Adrenal gland (tissue), 12 donors: ENCODE measurements around the gene TENT5A. TPM values are rescaled to one million over a fixed set of nuclear protein-coding genes. Genes with fewer than 3 reads are reported as not detected.

ENCODE experiments used
- DNase-seq, 7 donors: peaks; one replicate each; pipeline ENCODE4 v3.0.0-alpha.2; 2019 to 2020
- H3K27ac ChIP-seq, 5 donors: fragments of 200-600 bp; sonication (generic) in 4 of 5; 1 replicate in 3 of 5; 2 replicates in 2 of 5; pipeline versions ENCODE4 v1.5.1 to v1.8.0; 2016 to 2020; ENCODE audit warnings: mild to moderate bottlenecking in 1 of 5
- H3K27me3 ChIP-seq: fragments of 200-600 bp; 2 replicates; pipeline ENCODE4 v1.8.0; 2021
- H3K36me3 ChIP-seq, 2 donors: fragments of 200-600 bp; replicated peaks in 1 of 2; 1 replicate in 1 of 2; 2 replicates in 1 of 2; pipeline versions ENCODE4 v1.5.1 to v1.8.0; 2018 to 2022
- H3K4me1 ChIP-seq, 2 donors: fragments of 200-600 bp; replicated peaks in 1 of 2; 1 replicate in 1 of 2; 2 replicates in 1 of 2; pipeline versions ENCODE4 v1.5.1 to v1.8.0; 2018 to 2021
- H3K4me3 ChIP-seq, 4 donors: fragments of 200-600 bp; sonication (generic) in 3 of 4; one replicate each; pipeline ENCODE4 v1.5.1; 2016 to 2018
- H3K9me3 ChIP-seq, 3 donors: fragments of 200-600 bp; sonication (generic) in 1 of 3; replicated peaks in 1 of 3; 1 replicate in 2 of 3; 2 replicates in 1 of 3; pipeline versions ENCODE4 v1.5.1 to v1.8.0; 2016 to 2021
- POLR2A ChIP-seq, 2 donors: fragments of 450-650 bp; IDR thresholded peaks; one replicate each; pipeline ENCODE4 v1.6.1; 2017; ENCODE audit warnings: antibody characterized with exemption in 2 of 2, mild to moderate bottlenecking in 2 of 2, moderate library complexity in 1 of 2
- WGBS, 4 donors: extraction: QIAGEN DNeasy Blood & Tissue Kit in 2 of 4; methylation state at CpG; one replicate each; pipeline versions ENCODE4 v1.1.5 to v1.1.7; 2013 to 2017; 5-methylcytosine and 5-hydroxymethylcytosine counted together
- intact Hi-C, 2 donors: fragments of 100-400 bp; cut with DNase I; formaldehyde crosslinking; loops; one replicate each; pipeline versions ENCODE4 v1.14.1 to v1.15.0; 2022 to 2023
- polyA plus RNA-seq, 3 donors: library from polyadenylated mRNA; stranded (reverse); fragments of 200-250 nt in 2 of 3; fragments of 350-450 nt in 1 of 3; fragmentation: Illumina TruSeq in 1 of 3; extraction: RNeasy Lipid Tissue Mini Kit (QIAGEN cat#74804) in 1 of 3; gene quantifications; one replicate each; pipeline ENCODE4 v1.2.3, GENCODE V29; 2013 to 2014
- total RNA-seq, 9 donors: library from RNA; depleted of rRNA in 4 of 9; stranded (reverse); fragments of >200 nt in 4 of 9; fragments of 120-200 nt in 1 of 9; fragmentation: NEBNext Ultra II Directional in 1 of 9; extraction: Animal tissue kit (Norgen Biotek cat#: 25700) in 1 of 9; gene quantifications; one replicate each; pipeline versions ENCODE4 v1.1.0 to v1.2.4, GENCODE V29; 2013 to 2023
- TF ChIP-seq, protein P1 (sequence below), 6 experiments: fragments of 450-650 bp in 4 of 6; fragments of 200-600 bp in 2 of 6; sonication (generic) in 1 of 6; IDR thresholded peaks; 1 replicate in 5 of 6; 2 replicates in 1 of 6; pipeline versions ENCODE4 v1.5.1 to v1.8.0; 2016 to 2021; ENCODE audit warnings: antibody characterized with exemption in 6 of 6, mild to moderate bottlenecking in 2 of 6, moderate library complexity in 1 of 6
- donor health status: healthy with polysubstance abuse.
- donor health status: Bipolar disorder and iron deficiency.
- donor health status: DM: yes; HTN: yes; CAD: no.
- donor health status: DM: no; HTN: no; CAD: no.
- donor health status: DM: no; HTN: no; CAD: no.
- donor health status: DM: yes; HTN: yes; CAD: no.

Gene TENT5A
- total and polyA plus RNA-seq, 12 donors = 4.4 to 24.6 (median 15.4) TPM

DNA sequence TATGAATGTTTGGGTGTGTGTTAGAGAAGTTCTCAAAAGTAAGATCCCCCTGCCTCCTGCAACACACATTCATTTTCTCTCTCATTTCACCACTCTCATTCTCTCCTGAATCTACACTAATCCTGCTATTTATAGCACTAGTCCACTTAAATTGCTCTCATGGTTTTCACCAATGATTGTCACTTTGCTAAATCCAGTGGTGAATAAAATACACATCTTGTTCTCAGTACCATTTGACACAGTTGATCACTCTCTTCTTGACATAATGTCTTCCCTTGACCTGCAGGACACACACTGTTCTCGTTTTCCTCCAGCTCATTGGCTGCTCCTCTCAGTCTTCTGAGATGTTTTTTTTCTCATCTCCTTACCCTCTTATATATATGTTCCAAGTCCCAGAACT, 32.1 kb downstream of the TENT5A start:
- H3K27me3 ChIP-seq = no peaks in the 10 kb centered on the region
- H3K4me1 ChIP-seq = no peaks in the 10 kb centered on the region
- no peaks in the 10 kb centered on the region for H3K36me3 ChIP-seq
- no peak overlapping the region for H3K27ac ChIP-seq
- intact Hi-C loops = no loop called here
- TF ChIP-seq, protein P1, sequence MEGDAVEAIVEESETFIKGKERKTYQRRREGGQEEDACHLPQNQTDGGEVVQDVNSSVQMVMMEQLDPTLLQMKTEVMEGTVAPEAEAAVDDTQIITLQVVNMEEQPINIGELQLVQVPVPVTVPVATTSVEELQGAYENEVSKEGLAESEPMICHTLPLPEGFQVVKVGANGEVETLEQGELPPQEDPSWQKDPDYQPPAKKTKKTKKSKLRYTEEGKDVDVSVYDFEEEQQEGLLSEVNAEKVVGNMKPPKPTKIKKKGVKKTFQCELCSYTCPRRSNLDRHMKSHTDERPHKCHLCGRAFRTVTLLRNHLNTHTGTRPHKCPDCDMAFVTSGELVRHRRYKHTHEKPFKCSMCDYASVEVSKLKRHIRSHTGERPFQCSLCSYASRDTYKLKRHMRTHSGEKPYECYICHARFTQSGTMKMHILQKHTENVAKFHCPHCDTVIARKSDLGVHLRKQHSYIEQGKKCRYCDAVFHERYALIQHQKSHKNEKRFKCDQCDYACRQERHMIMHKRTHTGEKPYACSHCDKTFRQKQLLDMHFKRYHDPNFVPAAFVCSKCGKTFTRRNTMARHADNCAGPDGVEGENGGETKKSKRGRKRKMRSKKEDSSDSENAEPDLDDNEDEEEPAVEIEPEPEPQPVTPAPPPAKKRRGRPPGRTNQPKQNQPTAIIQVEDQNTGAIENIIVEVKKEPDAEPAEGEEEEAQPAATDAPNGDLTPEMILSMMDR (IDR thresholded peaks at IDR 0.05) = no peak
- no peak for TF ChIP-seq POLR2A (IDR thresholded peaks at IDR 0.05)
- H3K4me3 ChIP-seq = no peak overlapping the region
- H3K9me3 ChIP-seq = no peaks in the 10 kb centered on the region
- WGBS, 4 donors = 84 to 94% (median 86%) methylated on average over 1 of the region's 1 CpG
- DNase-seq = no peak

DNA sequence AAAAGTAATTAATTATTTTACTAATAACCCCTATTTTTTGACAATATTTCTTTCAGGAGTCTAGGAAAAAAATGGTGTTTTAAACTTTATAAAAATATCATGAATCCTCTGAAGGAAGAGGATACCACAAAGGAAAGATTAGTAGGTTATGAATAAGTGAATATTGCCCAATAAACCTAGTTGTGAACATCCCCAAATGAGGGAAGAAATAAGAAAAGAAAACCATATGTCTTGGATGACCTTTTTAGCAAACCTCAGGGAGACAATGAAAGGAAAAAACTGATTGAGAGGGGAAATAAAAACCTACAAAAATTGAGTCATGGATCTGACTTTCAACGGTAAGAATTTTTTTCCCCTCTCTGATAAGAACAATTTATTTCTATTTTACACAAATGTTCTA, 34.4 kb downstream of the TENT5A start:
- H3K36me3 ChIP-seq = no peaks in the 10 kb centered on the region
- intact Hi-C loops = no loop called here
- no peaks in the 10 kb centered on the region for H3K27me3 ChIP-seq
- H3K27ac ChIP-seq = no peak overlapping the region
- no peaks in the 10 kb centered on the region for H3K9me3 ChIP-seq
- no peak overlapping the region for H3K4me3 ChIP-seq
- TF ChIP-seq, protein P1 (IDR thresholded peaks at IDR 0.05) = no peak
- no peak for TF ChIP-seq POLR2A (IDR thresholded peaks at IDR 0.05)
- WGBS, 4 donors = 64 to 77% (median 68%) methylated on average over 1 of the region's 1 CpG
- no peaks in the 10 kb centered on the region for H3K4me1 ChIP-seq
- DNase-seq = no peak

DNA sequence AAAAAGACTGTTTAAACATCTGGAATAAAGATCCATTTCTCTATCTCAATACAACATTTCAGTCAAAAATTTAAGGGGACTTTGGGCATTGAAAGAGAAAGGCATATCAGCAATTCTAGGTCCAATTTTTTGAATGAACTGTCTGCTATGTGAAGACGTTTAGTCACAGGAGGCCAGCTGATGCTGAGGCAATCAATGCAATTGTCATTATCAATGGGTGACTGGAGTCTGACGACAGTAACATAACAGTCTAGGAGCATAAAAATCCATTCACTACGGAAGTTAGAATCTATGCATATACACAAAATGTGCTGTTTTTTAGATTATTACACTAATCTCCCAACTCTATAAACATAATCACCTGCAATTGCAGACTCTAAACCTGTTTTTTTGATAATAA, 37.8 kb downstream of the TENT5A start:
- Histone ChIP-seq H3K36me3 (no peaks in the 10 kb centered on the region), H3K9me3 (no peaks in the 10 kb centered on the region), H3K4me1 (no peaks in the 10 kb centered on the region), H3K27me3 (no peaks in the 10 kb centered on the region), H3K4me3 (no peak overlapping the region), H3K27ac (no peak overlapping the region)
- WGBS, 4 donors = 70 to 90% (median 86%) methylated on average over 3 of the region's 3 CpGs
- TF ChIP-seq, protein P1 (IDR thresholded peaks at IDR 0.05) = no peak
- TF ChIP-seq POLR2A (IDR thresholded peaks at IDR 0.05) = no peak
- no peak for DNase-seq
- intact Hi-C loops = no loop called here

DNA sequence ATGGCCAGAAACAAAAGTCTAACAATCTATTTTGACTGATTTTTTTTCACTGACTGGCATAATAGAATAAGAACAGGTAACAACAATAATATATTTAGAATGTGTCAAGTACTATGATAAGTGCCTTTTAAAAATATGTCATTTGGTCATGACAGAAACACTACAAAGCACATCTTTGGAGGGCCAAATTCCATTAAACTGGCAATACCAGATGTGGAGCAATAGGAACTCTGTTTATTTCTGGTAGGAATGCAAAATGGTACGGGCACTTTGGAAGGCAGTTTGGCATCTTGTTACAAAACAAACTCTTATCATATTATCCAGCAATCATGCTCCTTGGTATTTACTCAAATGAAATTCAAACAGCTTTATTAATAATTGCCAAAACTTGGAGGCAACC, 39.3 kb downstream of the TENT5A start:
- Histone ChIP-seq H3K4me3 (no peak overlapping the region), H3K9me3 (no peaks in the 10 kb centered on the region), H3K27ac (no peak overlapping the region), H3K27me3 (no peaks in the 10 kb centered on the region), H3K4me1 (no peaks in the 10 kb centered on the region), H3K36me3 (no peaks in the 10 kb centered on the region)
- 86 to 100% (median 91%) methylated on average over 1 of the region's 1 CpG for WGBS, 4 donors
- intact Hi-C loops = no loop called here
- no peak for DNase-seq
- TF ChIP-seq POLR2A (IDR thresholded peaks at IDR 0.05) = no peak
- TF ChIP-seq, protein P1 (IDR thresholded peaks at IDR 0.05) = no peak
